H9 (cell line): Measurements from ENCODE around the gene PTP4A2. TPM values are rescaled to one million over a fixed set of nuclear protein-coding genes. Genes with fewer than 3 reads are reported as not detected.

Experiments
- DNase-seq: peaks from one replicate; pipeline ENCODE4 v3.0.0-alpha.2; 2017
- H2AFZ ChIP-seq: one replicate; pipeline ENCODE4 v1.6.1; 2013; ENCODE audit warnings: mild to moderate bottlenecking, low read length, control low read depth, moderate library complexity
- H2AK5ac ChIP-seq: 2 replicates; pipeline ENCODE4 v1.6.1; 2013; ENCODE audit warnings: low read length, control low read depth, mixed read lengths; ENCODE audit not compliant: insufficient read length
- H2BK120ac ChIP-seq: one replicate; pipeline ENCODE4 v1.6.1; 2013; ENCODE audit warnings: low read depth, mild to moderate bottlenecking, low read length, control low read depth, inconsistent platforms; ENCODE audit not compliant: poor library complexity, severe bottlenecking
- H2BK12ac ChIP-seq: 2 replicates; pipeline ENCODE4 v1.6.1; 2013; ENCODE audit warnings: low read length, control low read depth, mixed read lengths, low read depth; ENCODE audit not compliant: insufficient read length
- H2BK15ac ChIP-seq: 2 replicates; pipeline ENCODE4 v1.6.1; 2013; ENCODE audit warnings: low read depth, low read length, control low read depth
- H2BK20ac ChIP-seq: one replicate; pipeline ENCODE4 v1.6.1; 2013; ENCODE audit warnings: low read depth, mild to moderate bottlenecking, low read length, control low read depth, inconsistent platforms; ENCODE audit not compliant: poor library complexity, severe bottlenecking
- H2BK5ac ChIP-seq: 2 replicates; pipeline ENCODE4 v1.6.1; 2013; ENCODE audit warnings: low read length, control low read depth, mixed read lengths; ENCODE audit not compliant: insufficient read length
- H3K14ac ChIP-seq: 2 replicates; pipeline ENCODE4 v1.6.1; 2013; ENCODE audit warnings: low read length, control low read depth; ENCODE audit not compliant: insufficient read depth
- H3K18ac ChIP-seq: 2 replicates; pipeline ENCODE4 v1.6.1; 2013; ENCODE audit warnings: low read depth, mild to moderate bottlenecking, mixed read lengths, low read length, control low read depth; ENCODE audit not compliant: insufficient read length
- H3K23ac ChIP-seq: 2 replicates; pipeline ENCODE4 v1.6.1; 2013; ENCODE audit warnings: low read length, control low read depth, mixed read lengths, low read depth; ENCODE audit not compliant: insufficient read length
- H3K23me2 ChIP-seq: 2 replicates; pipeline ENCODE4 v1.6.1; 2013; ENCODE audit warnings: low read depth, mild to moderate bottlenecking, mixed read lengths, low read length, control low read depth; ENCODE audit not compliant: insufficient read length, poor library complexity, severe bottlenecking
- H3K27ac ChIP-seq: 2 replicates; pipeline ENCODE4 v1.5.1; 2013; ENCODE audit warnings: low read length, control low read depth, mixed read lengths, low read depth; ENCODE audit not compliant: insufficient read length
- H3K27me3 ChIP-seq: 2 replicates; pipeline ENCODE4 v1.6.1; 2013; ENCODE audit warnings: low read length, control low read depth, inconsistent platforms; ENCODE audit not compliant: insufficient read depth
- H3K4ac ChIP-seq: 2 replicates; pipeline ENCODE4 v1.6.1; 2013; ENCODE audit warnings: low read depth, mild to moderate bottlenecking, control low read depth, inconsistent platforms, low read length, moderate library complexity
- H3K4me1 ChIP-seq: 2 replicates; pipeline ENCODE4 v1.6.1; 2013; ENCODE audit warnings: low read length, control low read depth, inconsistent platforms; ENCODE audit not compliant: insufficient read depth
- H3K4me2 ChIP-seq: 2 replicates; pipeline ENCODE4 v1.6.1; 2013; ENCODE audit warnings: low read length, control low read depth, mixed read lengths; ENCODE audit not compliant: insufficient read length, insufficient read depth
- H3K56ac ChIP-seq: 2 replicates; pipeline ENCODE4 v1.6.1; 2013; ENCODE audit warnings: low read depth, mild to moderate bottlenecking, mixed read lengths, low read length, control low read depth; ENCODE audit not compliant: insufficient read length
- H3K79me1 ChIP-seq: 2 replicates; pipeline ENCODE4 v1.6.1; 2013; ENCODE audit warnings: low read depth, mild to moderate bottlenecking, moderate library complexity, low read length, control low read depth, inconsistent platforms; ENCODE audit not compliant: insufficient read depth, poor library complexity, severe bottlenecking
- H3K79me2 ChIP-seq: 2 replicates; pipeline ENCODE4 v1.6.1; 2013; ENCODE audit warnings: low read length, control low read depth, inconsistent platforms; ENCODE audit not compliant: insufficient read depth
- H3K9ac ChIP-seq: 2 replicates; pipeline ENCODE4 v1.6.1; 2013; ENCODE audit warnings: low read length, control low read depth, mixed read lengths; ENCODE audit not compliant: insufficient read length; ENCODE audit errors: extremely low read depth
- H3K9me3 ChIP-seq: one replicate; pipeline ENCODE4 v1.6.1; 2013; ENCODE audit warnings: low read depth, low read length, inconsistent platforms; ENCODE audit not compliant: control insufficient read depth
- H3T11ph ChIP-seq: one replicate; pipeline ENCODE4 v1.6.1; 2013; ENCODE audit warnings: mild to moderate bottlenecking, low read length, control low read depth, inconsistent platforms
- H4K20me1 ChIP-seq: one replicate; pipeline ENCODE4 v1.6.1; 2013; ENCODE audit not compliant: control insufficient read depth, insufficient read length, insufficient read depth
- H4K5ac ChIP-seq: 2 replicates; pipeline ENCODE4 v1.6.1; 2013; ENCODE audit warnings: low read depth, mild to moderate bottlenecking, mixed read lengths, low read length, control low read depth; ENCODE audit not compliant: insufficient read length
- H4K8ac ChIP-seq: replicated peaks from 2 replicates; pipeline ENCODE4 v1.6.1; 2013; ENCODE audit warnings: low read length, control low read depth, mixed read lengths, low read depth; ENCODE audit not compliant: insufficient read length
- H4K91ac ChIP-seq: 2 replicates; pipeline ENCODE4 v1.6.1; 2013; ENCODE audit warnings: low read depth, mild to moderate bottlenecking, moderate library complexity, mixed read lengths, low read length, control low read depth; ENCODE audit not compliant: insufficient read length
- H3K27ac Mint-ChIP-seq, 3 experiments: 2 replicates in 2 of 3; 3 replicates in 1 of 3; pipeline ENCODE4 v1.8.0; 2020 to 2021; ENCODE audit warnings: mixed read lengths in 3 of 3, mild to moderate bottlenecking in 1 of 3, moderate library complexity in 1 of 3
- H3K27me3 Mint-ChIP-seq: 2 replicates; pipeline ENCODE4 v1.8.0; 2021; ENCODE audit warnings: low read depth, mild to moderate bottlenecking, moderate library complexity, mixed read lengths
- H3K36me3 Mint-ChIP-seq, 3 experiments: 2 replicates in 2 of 3; 3 replicates in 1 of 3; pipeline ENCODE4 v1.8.0; 2020 to 2021; ENCODE audit warnings: low read depth in 3 of 3, mixed read lengths in 3 of 3; ENCODE audit not compliant: insufficient read depth in 1 of 3
- H3K4me1 Mint-ChIP-seq, 2 experiments: 2 replicates each; pipeline ENCODE4 v1.8.0; 2020; ENCODE audit warnings: mixed read lengths in 2 of 2
- H3K4me3 Mint-ChIP-seq, 2 experiments: 2 replicates in 1 of 2; 3 replicates in 1 of 2; pipeline ENCODE4 v1.8.0; 2020 to 2021; ENCODE audit warnings: mild to moderate bottlenecking in 2 of 2, mixed read lengths in 2 of 2, moderate library complexity in 1 of 2
- H3K9me3 Mint-ChIP-seq, 2 experiments: 2 replicates in 1 of 2; 3 replicates in 1 of 2; pipeline ENCODE4 v1.8.0; 2020; ENCODE audit warnings: mild to moderate bottlenecking in 2 of 2, mixed read lengths in 2 of 2, moderate library complexity in 1 of 2
- WGBS: extraction: QIAGEN DNeasy Blood & Tissue Kit; methylation state at CpG from one replicate; pipeline ENCODE4 v1.1.7; 2013; ENCODE audit warnings: missing lambda C conversion rate, low lambda C conversion rate, mixed read lengths; ENCODE audit not compliant: insufficient read length; ENCODE audit errors: extremely low coverage; 5-methylcytosine and 5-hydroxymethylcytosine counted together
- total RNA-seq: library from RNA; stranded (reverse); gene quantifications from 2 replicates; pipeline ENCODE4 v1.2.1, GENCODE V29; 2021
- TF ChIP-seq, protein P1 (sequence below): fragments of 200-600 bp; sonication (generic); conservative IDR thresholded peaks from 3 replicates; pipeline ENCODE4 v1.8.0; 2021; ENCODE audit warnings: antibody characterized with exemption, mild to moderate bottlenecking

PTP4A2 gene
- total RNA-seq, 1 experiment from 2014 or later, result 192 TPM

DNA sequence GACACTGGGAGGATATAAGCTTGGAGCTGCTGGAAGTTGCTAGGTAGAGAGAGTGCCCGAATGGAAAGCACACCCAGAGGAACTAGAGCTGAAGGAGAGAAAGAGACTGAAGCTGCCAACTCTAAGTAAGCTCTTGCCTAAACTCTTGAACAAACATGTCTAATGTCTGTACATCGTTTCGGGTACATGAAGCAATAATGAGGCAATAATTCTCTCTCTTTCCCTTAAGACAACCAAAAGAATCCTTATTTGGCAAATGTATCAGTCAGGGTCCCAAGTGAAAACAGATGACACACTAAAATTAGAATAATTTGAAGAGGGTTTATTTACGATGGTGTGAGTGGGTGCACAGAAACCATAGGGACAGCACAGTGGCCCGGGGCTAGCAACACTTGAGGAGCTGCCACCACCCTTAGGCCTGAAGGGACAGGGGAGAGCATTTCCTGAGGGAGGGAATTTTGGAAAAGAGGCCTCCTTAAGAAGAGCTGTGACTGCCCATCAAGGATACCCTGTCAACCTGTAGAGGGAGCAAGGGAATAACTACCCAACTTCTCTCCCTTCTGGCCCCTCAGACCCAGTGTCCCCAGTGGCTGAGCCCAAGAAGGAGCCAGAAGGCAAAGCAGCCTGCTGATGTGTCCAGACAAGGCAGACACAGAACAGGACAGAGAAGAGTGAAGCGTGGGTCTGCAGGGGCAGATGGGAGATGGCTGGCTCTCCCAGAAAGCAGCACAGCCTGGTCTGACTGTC, 39.4 kb upstream of the PTP4A2 start:
- no peak overlapping the region for H3K9ac ChIP-seq
- WGBS, result no CpG with 5 or more reads among the region's 6 CpGs
- TF ChIP-seq, protein P1, sequence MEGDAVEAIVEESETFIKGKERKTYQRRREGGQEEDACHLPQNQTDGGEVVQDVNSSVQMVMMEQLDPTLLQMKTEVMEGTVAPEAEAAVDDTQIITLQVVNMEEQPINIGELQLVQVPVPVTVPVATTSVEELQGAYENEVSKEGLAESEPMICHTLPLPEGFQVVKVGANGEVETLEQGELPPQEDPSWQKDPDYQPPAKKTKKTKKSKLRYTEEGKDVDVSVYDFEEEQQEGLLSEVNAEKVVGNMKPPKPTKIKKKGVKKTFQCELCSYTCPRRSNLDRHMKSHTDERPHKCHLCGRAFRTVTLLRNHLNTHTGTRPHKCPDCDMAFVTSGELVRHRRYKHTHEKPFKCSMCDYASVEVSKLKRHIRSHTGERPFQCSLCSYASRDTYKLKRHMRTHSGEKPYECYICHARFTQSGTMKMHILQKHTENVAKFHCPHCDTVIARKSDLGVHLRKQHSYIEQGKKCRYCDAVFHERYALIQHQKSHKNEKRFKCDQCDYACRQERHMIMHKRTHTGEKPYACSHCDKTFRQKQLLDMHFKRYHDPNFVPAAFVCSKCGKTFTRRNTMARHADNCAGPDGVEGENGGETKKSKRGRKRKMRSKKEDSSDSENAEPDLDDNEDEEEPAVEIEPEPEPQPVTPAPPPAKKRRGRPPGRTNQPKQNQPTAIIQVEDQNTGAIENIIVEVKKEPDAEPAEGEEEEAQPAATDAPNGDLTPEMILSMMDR, result peak; percentile 76
- H4K5ac ChIP-seq, result no peak overlapping the region
- no peak overlapping the region for H2AK5ac ChIP-seq
- H2BK5ac ChIP-seq, result no peak overlapping the region
- no peak overlapping the region for H3K23ac ChIP-seq
- no peak overlapping the region for H2BK15ac ChIP-seq
- no peak overlapping the region for H3K4ac ChIP-seq
- H3K79me1 ChIP-seq, result no peaks in the 10 kb centered on the region
- Mint-ChIP-seq H3K9me3 (no peaks in the 10 kb centered on the region; a peak in 1 of 5 replicates), H3K27me3 (peaks cover 5% of the 10 kb centered on the region), H3K27ac (peak overlapping the region; percentile 28 to 66 (median 64); a peak in 5 of 7 replicates), H3K4me1 (peaks cover 9 to 15% of the 10 kb centered on the region in 2 experiments), H3K4me3 (no peak overlapping the region), H3K36me3 (no peaks in the 10 kb centered on the region; a peak in 1 of 7 replicates)
- no peak overlapping the region for H2AFZ ChIP-seq
- DNase-seq, result peak; percentile 85
- H3K18ac ChIP-seq, result no peak overlapping the region
- no peaks in the 10 kb centered on the region for H3K9me3 ChIP-seq
- H4K20me1 ChIP-seq, result no peaks in the 10 kb centered on the region
- no peaks in the 10 kb centered on the region for H3K27me3 ChIP-seq
- no peaks in the 10 kb centered on the region for H3K79me2 ChIP-seq
- H2BK120ac ChIP-seq, result no peak overlapping the region
- no peak overlapping the region for H4K8ac ChIP-seq
- no peak overlapping the region for H4K91ac ChIP-seq
- no peaks in the 10 kb centered on the region for H3K23me2 ChIP-seq
- no peak overlapping the region for H2BK12ac ChIP-seq
- no peak overlapping the region for H3T11ph ChIP-seq
- H3K56ac ChIP-seq, result no peak overlapping the region
- no peak overlapping the region for H2BK20ac ChIP-seq
- H3K4me1 ChIP-seq, result no peaks in the 10 kb centered on the region; the same call in 1 of the 2 replicates
- H3K4me2 ChIP-seq, result no peak overlapping the region
- no peak overlapping the region for H3K27ac ChIP-seq
- H3K14ac ChIP-seq, result no peak overlapping the region
